Measurements from ENCODE around the gene GRM3.
"Not testable (repeated sequence)": the region's sequence is repeated elsewhere in the genome, so short reads cannot be mapped to it uniquely, and the experiment has no call there.

GRM3 gene

GRCh38 chr7:86643561-86644281 is at the start of gene GRM3:
GRM3 (plus strand) TSS chr7:86643909; CDS start chr7:86765146, 121,237 bp downstream.
- CTCF ChIA-PET: no interaction called here
- no peak within 1 kb of the TSS for H3K4me3 ChIP-seq (ENCODE audit: low read depth, low read length)
- no peak for DNase-seq (ENCODE audit: low read depth, low spot score)
- POLR2A ChIA-PET: no interaction called here
- TF ChIP-seq CTCF (IDR thresholded peaks at IDR 0.05; ENCODE audit: insufficient read depth, low read length, missing control alignments): no peak

- no peak for TF ChIP-seq CTCF (IDR thresholded peaks at IDR 0.05; ENCODE audit: insufficient read depth, low read length, missing control alignments)
- CTCF ChIA-PET: no interaction called here
- no peak for DNase-seq (ENCODE audit: low read depth, low spot score)
These were observed 45.4 kb upstream of the GRM3 start for GRCh38 chr7:86598311-86598710.

GRCh38 chr7:86598721-86599120 is 45.0 kb upstream of the GRM3 start:
- DNase-seq (ENCODE audit: low read depth, low spot score): no peak
- TF ChIP-seq CTCF (IDR thresholded peaks at IDR 0.05; ENCODE audit: insufficient read depth, low read length, missing control alignments): no peak
- ChIA-PET CTCF (no interaction called here), POLR2A (no interaction called here)
- no peak overlapping the region for H3K4me3 ChIP-seq (ENCODE audit: low read depth, low read length)

More at GRCh38 chr7:86598311-86598710, 45.4 kb upstream of the GRM3 start:
- POLR2A ChIA-PET: no interaction called here
- no peak overlapping the region for H3K4me3 ChIP-seq (ENCODE audit: low read depth, low read length)

- no peak for TF ChIP-seq CTCF (IDR thresholded peaks at IDR 0.05; ENCODE audit: insufficient read depth, low read length, missing control alignments)
- DNase-seq (ENCODE audit: low read depth, low spot score): no peak
- H3K4me3 ChIP-seq (ENCODE audit: low read depth, low read length): no peak overlapping the region
- ChIA-PET POLR2A (no interaction called here), CTCF (no interaction called here)
These were observed 43.0 kb upstream of the GRM3 start for GRCh38 chr7:86600506-86601290.

- DNase-seq (ENCODE audit: low read depth, low spot score); POLR2A ChIA-PET; H3K4me3 ChIP-seq (ENCODE audit: low read depth, low read length); CTCF ChIA-PET: not testable (repeated sequence)
These were observed 28.0 kb upstream of the GRM3 start for GRCh38 chr7:86615711-86616110.

GRCh38 chr7:86644282-86645224 is 844 bp downstream of the GRM3 start:
- TF ChIP-seq CTCF (IDR thresholded peaks at IDR 0.05; ENCODE audit: insufficient read depth, low read length, missing control alignments): no peak
- ChIA-PET POLR2A (no interaction called here), CTCF (no interaction called here)
- no peak overlapping the region for H3K4me3 ChIP-seq (ENCODE audit: low read depth, low read length)
- no peak for DNase-seq (ENCODE audit: low read depth, low spot score)
